Activated CD8-positive, alpha-beta T cell treated with anti-CD3 and anti-CD28 coated beads for 36 hours (primary cell): Measurements from ENCODE around the gene C16orf74. TPM values are rescaled to one million over a fixed set of nuclear protein-coding genes. Genes with fewer than 3 reads are reported as not detected.

Source experiments
- ATAC-seq: fragments of 200-7000 bp; cut with Tn5 transposase; one replicate; pipeline ENCODE4 v1.10.0; 2021; ENCODE audit warnings: mild to moderate bottlenecking, moderate library complexity
- CTCF ChIA-PET: fragments of 350-600 bp; sonication (Branson Sonifier 250); formaldehyde crosslinking; loops from one replicate; lab custom pipeline; 2021; ENCODE audit warnings: antibody characterized with exemption; lab: Charles Lee
- POLR2A ChIA-PET: fragments of 350-600 bp; sonication (Branson Sonifier 250); formaldehyde crosslinking; loops from one replicate; lab custom pipeline; 2021; ENCODE audit warnings: antibody characterized with exemption; lab: Charles Lee
- DNase-seq: peaks from one replicate; pipeline ENCODE4 v3.0.0-alpha.2; 2020
- H3K27ac Mint-ChIP-seq: one replicate; pipeline ENCODE4 v1.8.0; 2021; ENCODE audit warnings: mild to moderate bottlenecking, mixed read lengths
- H3K27me3 Mint-ChIP-seq: one replicate; pipeline ENCODE4 v1.8.0; 2021; ENCODE audit warnings: mixed read lengths
- H3K36me3 Mint-ChIP-seq: one replicate; pipeline ENCODE4 v1.8.0; 2021; ENCODE audit warnings: low read depth, mixed read lengths
- H3K4me1 Mint-ChIP-seq: one replicate; pipeline ENCODE4 v1.8.0; 2021; ENCODE audit warnings: low read depth, mixed read lengths
- H3K4me3 Mint-ChIP-seq: one replicate; pipeline ENCODE4 v1.8.0; 2021; ENCODE audit warnings: mild to moderate bottlenecking, moderate library complexity, mixed read lengths
- H3K9me3 Mint-ChIP-seq: one replicate; pipeline ENCODE4 v1.8.0; 2021; ENCODE audit warnings: mixed read lengths
- intact Hi-C: fragments of 100-400 bp; cut with micrococcal nuclease; formaldehyde crosslinking; loops from one replicate; pipeline ENCODE4 v1.10.0; 2022
- total RNA-seq, 2 experiments: library from RNA; stranded (reverse); gene quantifications; one replicate each; pipeline ENCODE4 v1.2.3, GENCODE V29; 2021
- TF ChIP-seq, protein P1 (sequence below): fragments of 200-600 bp; IDR thresholded peaks from one replicate; pipeline ENCODE4 v1.8.0; 2022; ENCODE audit warnings: antibody characterized with exemption, mild to moderate bottlenecking

The C16orf74 gene
- total RNA-seq, 2 experiments from 2014 or later = 1.1 to 1.4 TPM

DNA sequence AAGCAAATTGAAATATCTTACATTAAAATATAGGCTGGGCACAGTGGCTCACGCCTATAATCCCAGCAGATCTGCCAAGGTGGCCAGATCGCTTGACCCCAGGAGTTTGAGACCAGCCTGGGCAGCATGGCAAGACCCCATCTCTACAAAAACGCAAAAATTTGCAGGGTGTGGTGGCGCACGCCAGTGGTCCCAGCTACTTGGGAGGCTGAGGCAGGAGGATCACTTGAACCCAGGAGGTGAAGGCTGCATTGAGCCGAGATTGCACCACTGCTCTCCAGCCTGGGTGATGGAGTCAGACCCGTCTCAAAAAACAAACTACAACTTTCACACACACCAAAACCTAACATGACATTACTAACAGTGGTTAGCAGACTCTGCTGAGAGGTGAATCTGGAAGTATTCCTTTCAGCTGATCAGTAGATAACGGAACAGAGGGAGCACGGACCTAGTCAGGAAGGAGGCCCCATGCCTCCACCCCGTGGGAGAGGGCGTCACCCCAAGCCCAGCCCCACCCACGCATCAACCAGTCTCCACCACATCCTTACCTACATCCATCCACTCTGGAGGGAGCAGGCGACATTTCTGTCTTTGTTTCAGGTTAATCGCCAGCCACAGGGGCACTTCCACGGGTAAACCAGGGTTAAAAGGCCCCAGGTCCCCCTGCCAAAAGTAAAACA, 63.8 kb downstream of the C16orf74 start:
- DNase-seq = peak; percentile 60
- ChIA-PET CTCF (interaction anchor here (1.5 kb wide), 1 partner anchor 31 kb away, joined by 4 read pairs; no protein-coding TSS in a partner anchor), POLR2A (no interaction called here)
- TF ChIP-seq, protein P1, sequence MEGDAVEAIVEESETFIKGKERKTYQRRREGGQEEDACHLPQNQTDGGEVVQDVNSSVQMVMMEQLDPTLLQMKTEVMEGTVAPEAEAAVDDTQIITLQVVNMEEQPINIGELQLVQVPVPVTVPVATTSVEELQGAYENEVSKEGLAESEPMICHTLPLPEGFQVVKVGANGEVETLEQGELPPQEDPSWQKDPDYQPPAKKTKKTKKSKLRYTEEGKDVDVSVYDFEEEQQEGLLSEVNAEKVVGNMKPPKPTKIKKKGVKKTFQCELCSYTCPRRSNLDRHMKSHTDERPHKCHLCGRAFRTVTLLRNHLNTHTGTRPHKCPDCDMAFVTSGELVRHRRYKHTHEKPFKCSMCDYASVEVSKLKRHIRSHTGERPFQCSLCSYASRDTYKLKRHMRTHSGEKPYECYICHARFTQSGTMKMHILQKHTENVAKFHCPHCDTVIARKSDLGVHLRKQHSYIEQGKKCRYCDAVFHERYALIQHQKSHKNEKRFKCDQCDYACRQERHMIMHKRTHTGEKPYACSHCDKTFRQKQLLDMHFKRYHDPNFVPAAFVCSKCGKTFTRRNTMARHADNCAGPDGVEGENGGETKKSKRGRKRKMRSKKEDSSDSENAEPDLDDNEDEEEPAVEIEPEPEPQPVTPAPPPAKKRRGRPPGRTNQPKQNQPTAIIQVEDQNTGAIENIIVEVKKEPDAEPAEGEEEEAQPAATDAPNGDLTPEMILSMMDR = no peak
- intact Hi-C loops = no loop called here
- peaks cover 23% of the 10 kb centered on the region for H3K36me3 Mint-ChIP-seq
- H3K4me1 Mint-ChIP-seq = peaks cover 20% of the 10 kb centered on the region
- no peaks in the 10 kb centered on the region for H3K27me3 Mint-ChIP-seq
- H3K27ac Mint-ChIP-seq = peak overlapping the region; percentile 14
- H3K9me3 Mint-ChIP-seq = no peaks in the 10 kb centered on the region
- peak overlapping the region; percentile 82 for H3K4me3 Mint-ChIP-seq
- no peak for ATAC-seq

DNA sequence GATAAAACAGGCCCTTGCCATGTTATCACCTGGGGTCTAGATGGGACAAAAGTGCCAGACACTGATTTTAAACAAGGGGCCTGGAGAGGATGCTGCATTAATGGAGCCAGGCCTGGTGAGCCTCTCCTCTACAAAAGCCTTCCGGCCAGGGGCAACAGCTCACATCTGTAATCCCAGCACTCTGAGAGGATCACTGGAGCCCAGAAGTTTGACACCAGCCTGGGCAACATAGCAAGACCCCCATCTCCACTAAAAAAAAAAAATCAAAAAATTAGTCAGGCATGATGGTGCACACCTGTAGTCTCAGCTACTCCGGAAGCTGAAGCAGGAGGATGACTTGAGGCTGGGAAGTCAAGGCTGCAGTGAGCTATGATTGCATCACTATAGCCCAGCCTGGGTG, 65.6 kb downstream of the C16orf74 start:
- CTCF ChIA-PET = interaction anchor here (0.9 to 1.3 kb wide), 3 partner anchors 26 to 136 kb away, joined by 3 read pairs; no protein-coding TSS in a partner anchor
- POLR2A ChIA-PET = interaction anchor here (0.7 to 2.0 kb wide), 2 partner anchors 10 to 34 kb away, joined by 3 to 6 read pairs; no protein-coding TSS in a partner anchor
- Mint-ChIP-seq H3K27me3 (no peaks in the 10 kb centered on the region), H3K27ac (no peak overlapping the region), H3K9me3 (no peaks in the 10 kb centered on the region), H3K4me1 (peaks cover 20% of the 10 kb centered on the region), H3K36me3 (peaks cover 29% of the 10 kb centered on the region), H3K4me3 (no peak overlapping the region)
- intact Hi-C loops = no loop called here
- ATAC-seq (no peak), DNase-seq (no peak)
- TF ChIP-seq, protein P1 = no peak

DNA sequence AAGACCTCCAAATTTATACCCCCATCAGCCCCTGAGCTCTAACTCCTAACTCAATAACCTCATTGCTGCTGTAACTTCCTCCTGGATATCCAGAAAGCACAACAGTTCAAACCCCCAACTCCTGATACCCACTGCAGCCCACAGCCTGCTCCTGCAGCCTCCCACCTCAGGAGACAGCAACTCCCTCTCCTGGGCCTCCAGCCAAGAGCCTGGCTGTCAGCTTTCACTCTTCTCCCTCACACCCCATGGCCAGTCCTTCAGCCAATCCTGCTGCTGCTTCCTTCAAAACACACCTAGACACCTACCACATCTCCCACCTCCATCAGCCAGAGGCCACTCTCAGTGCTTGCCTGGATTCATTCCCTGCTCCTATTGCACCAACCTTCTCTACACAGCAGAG, 67.5 kb downstream of the C16orf74 start:
- intact Hi-C loops = no loop called here
- H3K27ac Mint-ChIP-seq = no peak overlapping the region
- peaks cover 17% of the 10 kb centered on the region for H3K4me1 Mint-ChIP-seq
- H3K27me3 Mint-ChIP-seq = no peaks in the 10 kb centered on the region
- DNase-seq (no peak), ATAC-seq (no peak)
- TF ChIP-seq, protein P1 = no peak
- POLR2A ChIA-PET = interaction anchor here (0.7 to 2.0 kb wide), 3 partner anchors 8 to 13 kb away, joined by 3 to 6 read pairs (median 6); no protein-coding TSS in a partner anchor
- peaks cover 35% of the 10 kb centered on the region for H3K36me3 Mint-ChIP-seq
- H3K9me3 Mint-ChIP-seq = no peaks in the 10 kb centered on the region
- CTCF ChIA-PET = interaction anchor here (1.1 to 2.3 kb wide), 5 partner anchors 9 to 77 kb away, joined by 3 to 9 read pairs (median 4); no protein-coding TSS in a partner anchor
- H3K4me3 Mint-ChIP-seq = no peak overlapping the region

DNA sequence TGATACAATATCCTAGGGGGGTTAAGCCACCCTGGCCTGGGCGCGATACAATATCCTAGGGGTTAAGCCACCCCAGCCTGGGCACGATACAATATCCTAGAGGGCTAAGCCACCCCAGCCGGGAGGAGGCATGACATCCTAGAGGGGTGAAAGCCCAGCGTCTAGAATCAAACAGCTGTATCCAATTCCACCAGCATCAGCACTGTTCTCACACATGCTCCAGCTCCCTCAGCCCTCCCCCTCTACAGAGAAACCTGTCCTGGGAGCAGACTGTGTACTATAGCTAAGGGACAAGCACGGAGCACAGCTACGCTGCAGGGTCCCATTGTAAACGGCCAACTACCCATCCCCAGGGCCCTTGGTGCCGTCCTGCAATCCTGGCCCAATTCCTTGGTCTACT, 68.4 kb downstream of the C16orf74 start:
- CTCF ChIA-PET = interaction anchor here (0.9 to 2.3 kb wide), 4 partner anchors 9 to 35 kb away, joined by 3 to 9 read pairs (median 4); no protein-coding TSS in a partner anchor
- peaks cover 35% of the 10 kb centered on the region for H3K36me3 Mint-ChIP-seq
- H3K27me3 Mint-ChIP-seq = no peaks in the 10 kb centered on the region
- intact Hi-C loops = no loop called here
- TF ChIP-seq, protein P1 = no peak
- peaks cover 13% of the 10 kb centered on the region for H3K4me1 Mint-ChIP-seq
- no peak overlapping the region for H3K4me3 Mint-ChIP-seq
- no peak overlapping the region for H3K27ac Mint-ChIP-seq
- POLR2A ChIA-PET = no interaction called here
- no peak for ATAC-seq
- H3K9me3 Mint-ChIP-seq = no peaks in the 10 kb centered on the region
- DNase-seq = no peak

DNA sequence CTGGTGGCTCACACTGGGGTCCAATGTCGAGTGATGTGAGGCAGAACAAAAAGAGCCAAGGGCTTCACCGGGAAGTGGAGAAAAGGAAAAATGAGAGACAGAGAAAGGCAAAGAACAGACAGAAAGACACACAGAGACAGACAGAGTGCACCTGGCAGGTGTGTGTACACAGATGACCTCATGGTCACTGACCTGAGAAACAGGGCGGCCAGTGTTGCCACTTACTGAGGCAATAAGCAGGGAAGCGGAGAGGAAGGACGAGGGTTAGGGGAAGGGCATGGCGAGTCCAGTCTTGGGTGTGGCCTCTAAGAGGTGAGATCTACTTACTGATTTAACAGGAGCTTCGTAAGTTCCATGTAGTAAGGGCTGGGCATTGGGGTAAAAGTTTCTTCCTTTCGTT, 69.6 kb downstream of the C16orf74 start:
- peaks cover 31% of the 10 kb centered on the region for H3K36me3 Mint-ChIP-seq
- H3K9me3 Mint-ChIP-seq = no peaks in the 10 kb centered on the region
- POLR2A ChIA-PET = no interaction called here
- TF ChIP-seq, protein P1 = no peak
- CTCF ChIA-PET = interaction anchor here (1.6 to 3.3 kb wide), 3 partner anchors 12 to 36 kb away, joined by 3 to 11 read pairs (median 9); no protein-coding TSS in a partner anchor
- no peaks in the 10 kb centered on the region for H3K27me3 Mint-ChIP-seq
- H3K4me3 Mint-ChIP-seq = no peak overlapping the region
- no peak overlapping the region for H3K27ac Mint-ChIP-seq
- DNase-seq (no peak), ATAC-seq (no peak)
- intact Hi-C loops = no loop called here
- peaks cover 3% of the 10 kb centered on the region for H3K4me1 Mint-ChIP-seq
